Measurements from ENCODE around the gene TRIM73.
"Not testable (repeated sequence)": the region's sequence is repeated elsewhere in the genome, so short reads cannot be mapped to it uniquely, and the experiment has no call there.

Gene TRIM73

GRCh38 chr7:75415428-75415817, 20.0 kb downstream of the TRIM73 start:
- H3K4me3 ChIP-seq (ENCODE audit: low read depth, low read length): not testable (repeated sequence)

GRCh38 chr7:75415829-75416373, 20.5 kb downstream of the TRIM73 start:
- not testable (repeated sequence) for H3K4me3 ChIP-seq (ENCODE audit: low read depth, low read length)

- not testable (repeated sequence) for H3K4me3 ChIP-seq (ENCODE audit: low read depth, low read length)
Observed at GRCh38 chr7:75416787-75417186, 21.4 kb downstream of the TRIM73 start.

- not testable (repeated sequence) for H3K4me3 ChIP-seq (ENCODE audit: low read depth, low read length)
Observed at GRCh38 chr7:75418292-75418858, 22.9 kb downstream of the TRIM73 start.

- H3K4me3 ChIP-seq (ENCODE audit: low read depth, low read length): not testable (repeated sequence)
Observed at GRCh38 chr7:75419210-75419609, 23.8 kb downstream of the TRIM73 start.

GRCh38 chr7:75419693-75420092, 24.3 kb downstream of the TRIM73 start:
- not testable (repeated sequence) for H3K4me3 ChIP-seq (ENCODE audit: low read depth, low read length)

- not testable (repeated sequence) for H3K4me3 ChIP-seq (ENCODE audit: low read depth, low read length)
Observed at GRCh38 chr7:75420152-75420551, 24.7 kb downstream of the TRIM73 start.

GRCh38 chr7:75421798-75422710, 26.6 kb downstream of the TRIM73 start:
- not testable (repeated sequence) for H3K4me3 ChIP-seq (ENCODE audit: low read depth, low read length)

- H3K4me3 ChIP-seq (ENCODE audit: low read depth, low read length): not testable (repeated sequence)
Observed at GRCh38 chr7:75423481-75423880, 28.1 kb downstream of the TRIM73 start.

GRCh38 chr7:75439000-75439399, 43.6 kb downstream of the TRIM73 start:
- H3K4me3 ChIP-seq (ENCODE audit: low read depth, low read length): not testable (repeated sequence)

- peak overlapping the region; percentile 35 for H3K4me3 ChIP-seq (ENCODE audit: low read depth, low read length)
Observed at GRCh38 chr7:75442101-75442464, 46.7 kb downstream of the TRIM73 start.

- H3K4me3 ChIP-seq (ENCODE audit: low read depth, low read length): peak overlapping the region; percentile 55
Observed at GRCh38 chr7:75442465-75443111, 47.2 kb downstream of the TRIM73 start.

- not testable (repeated sequence) for H3K4me3 ChIP-seq (ENCODE audit: low read depth, low read length)
Observed at GRCh38 chr7:75449946-75450345, 54.5 kb downstream of the TRIM73 start.

GRCh38 chr7:75452494-75452955, 57.1 kb downstream of the TRIM73 start:
- H3K4me3 ChIP-seq (ENCODE audit: low read depth, low read length): not testable (repeated sequence)

Measured in GM12875 (cell line).